ENCODE measurements around the gene TBX20. TPM values are rescaled to one million over a fixed set of nuclear protein-coding genes. Genes with fewer than 3 reads are reported as not detected.
A peak's percentile ranks its signal among the peaks of the same experiment; 100 is the strongest.

The TBX20 gene
- total RNA-seq, 2 experiments from 2014 or later: 0.14 TPM; not detected in 1

- Mint-ChIP-seq H3K4me3 (no peak overlapping the region), H3K9me3 (ENCODE audit: low read depth) (no peaks in the 10 kb centered on the region), H3K36me3 (peaks cover 8% of the 10 kb centered on the region), H3K4me1 (peaks cover 1% of the 10 kb centered on the region), H3K27me3 (peaks cover 92% of the 10 kb centered on the region), H3K27ac (no peak overlapping the region)
- ATAC-seq: no peak
- CTCF ChIA-PET: no interaction called here
- no peak for DNase-seq
These were observed 5.6 kb upstream of the TBX20 start for GRCh38 chr7:35259523-35259908.

GRCh38 chr7:35258868-35259522, 5.1 kb upstream of the TBX20 start:
- no peak for DNase-seq
- Mint-ChIP-seq H3K36me3 (peaks cover 8% of the 10 kb centered on the region), H3K9me3 (ENCODE audit: low read depth) (no peaks in the 10 kb centered on the region), H3K4me3 (no peak overlapping the region), H3K27ac (peak overlapping the region; percentile 54), H3K4me1 (peaks cover 3% of the 10 kb centered on the region), H3K27me3 (peaks cover 96% of the 10 kb centered on the region)
- CTCF ChIA-PET: no interaction called here
- ATAC-seq: no peak

- no peak for DNase-seq
- H3K27me3 Mint-ChIP-seq: peaks cover 94% of the 10 kb centered on the region
- H3K9me3 Mint-ChIP-seq (ENCODE audit: low read depth): no peaks in the 10 kb centered on the region
- no peak overlapping the region for H3K4me3 Mint-ChIP-seq
- peaks cover 8% of the 10 kb centered on the region for H3K36me3 Mint-ChIP-seq
- CTCF ChIA-PET: no interaction called here
- no peak for ATAC-seq
- peak overlapping the region; percentile 54 for H3K27ac Mint-ChIP-seq
- H3K4me1 Mint-ChIP-seq: peaks cover 3% of the 10 kb centered on the region
These were observed 4.4 kb upstream of the TBX20 start for GRCh38 chr7:35258125-35258867.

GRCh38 chr7:35257251-35258124, 3.6 kb upstream of the TBX20 start:
- H3K4me3 Mint-ChIP-seq: no peak overlapping the region
- peaks cover 5% of the 10 kb centered on the region for H3K4me1 Mint-ChIP-seq
- peak overlapping the region; percentile 40 for H3K27ac Mint-ChIP-seq
- no peaks in the 10 kb centered on the region for H3K9me3 Mint-ChIP-seq (ENCODE audit: low read depth)
- peaks cover 94% of the 10 kb centered on the region for H3K27me3 Mint-ChIP-seq
- ATAC-seq (no peak), DNase-seq (no peak)
- CTCF ChIA-PET: no interaction called here
- H3K36me3 Mint-ChIP-seq: peaks cover 8% of the 10 kb centered on the region

GRCh38 chr7:35256256-35257175, 2.6 kb upstream of the TBX20 start:
- peaks cover 94% of the 10 kb centered on the region for H3K27me3 Mint-ChIP-seq
- H3K27ac Mint-ChIP-seq: no peak overlapping the region

GRCh38 chr7:35255443-35256255, 1.7 kb upstream of the TBX20 start:
- CTCF ChIA-PET: no interaction called here
- Mint-ChIP-seq H3K9me3 (ENCODE audit: low read depth) (no peaks in the 10 kb centered on the region), H3K4me1 (peaks cover 5% of the 10 kb centered on the region), H3K36me3 (peaks cover 8% of the 10 kb centered on the region), H3K27me3 (peaks cover 94% of the 10 kb centered on the region), H3K4me3 (no peak overlapping the region), H3K27ac (no peak overlapping the region)
- ATAC-seq (no peak), DNase-seq (no peak)

More at GRCh38 chr7:35256256-35257175, 2.6 kb upstream of the TBX20 start:
- H3K4me1 Mint-ChIP-seq: peaks cover 5% of the 10 kb centered on the region
- peaks cover 8% of the 10 kb centered on the region for H3K36me3 Mint-ChIP-seq
- H3K9me3 Mint-ChIP-seq (ENCODE audit: low read depth): no peaks in the 10 kb centered on the region
- CTCF ChIA-PET: no interaction called here
- DNase-seq (no peak), ATAC-seq (no peak)
- H3K4me3 Mint-ChIP-seq: no peak overlapping the region

- CTCF ChIA-PET: no interaction called here
- ATAC-seq: no peak
- peaks cover 5% of the 10 kb centered on the region for H3K4me1 Mint-ChIP-seq
These were observed 869 bp upstream of the TBX20 start for GRCh38 chr7:35254496-35255442.

GRCh38 chr7:35253460-35253709, 515 bp downstream of the TBX20 start:
- H3K27ac Mint-ChIP-seq: no peak overlapping the region
- no peak for ATAC-seq
- peaks cover 4% of the 10 kb centered on the region for H3K36me3 Mint-ChIP-seq
- DNase-seq: no peak
- H3K9me3 Mint-ChIP-seq (ENCODE audit: low read depth): no peaks in the 10 kb centered on the region
- peaks cover 94% of the 10 kb centered on the region for H3K27me3 Mint-ChIP-seq
- H3K4me3 Mint-ChIP-seq: peak overlapping the region; percentile 52
- peaks cover 5% of the 10 kb centered on the region for H3K4me1 Mint-ChIP-seq
- CTCF ChIA-PET: no interaction called here

More at GRCh38 chr7:35254496-35255442, 869 bp upstream of the TBX20 start:
- peak overlapping the region; percentile 28 for H3K4me3 Mint-ChIP-seq
- peaks cover 94% of the 10 kb centered on the region for H3K27me3 Mint-ChIP-seq
- peaks cover 8% of the 10 kb centered on the region for H3K36me3 Mint-ChIP-seq
- H3K27ac Mint-ChIP-seq: no peak overlapping the region
- no peaks in the 10 kb centered on the region for H3K9me3 Mint-ChIP-seq (ENCODE audit: low read depth)
- no peak for DNase-seq

- ATAC-seq (no peak), DNase-seq (no peak)
- Mint-ChIP-seq H3K27ac (peak overlapping the region; percentile 29), H3K4me3 (peak overlapping the region; percentile 52), H3K36me3 (peaks cover 4% of the 10 kb centered on the region), H3K9me3 (ENCODE audit: low read depth) (no peaks in the 10 kb centered on the region), H3K4me1 (peaks cover 5% of the 10 kb centered on the region), H3K27me3 (peaks cover 92% of the 10 kb centered on the region)
- CTCF ChIA-PET: no interaction called here
These were observed 1.1 kb downstream of the TBX20 start for GRCh38 chr7:35252612-35253459.

GRCh38 chr7:35251606-35252310, 2.1 kb downstream of the TBX20 start:
- Mint-ChIP-seq H3K36me3 (peaks cover 4% of the 10 kb centered on the region), H3K27me3 (peaks cover 89% of the 10 kb centered on the region), H3K4me1 (peaks cover 5% of the 10 kb centered on the region), H3K27ac (no peak overlapping the region), H3K9me3 (ENCODE audit: low read depth) (no peaks in the 10 kb centered on the region), H3K4me3 (no peak overlapping the region)
- CTCF ChIA-PET: no interaction called here
- ATAC-seq (no peak), DNase-seq (no peak)

GRCh38 chr7:35250941-35251340, 3.0 kb downstream of the TBX20 start:
- ATAC-seq: no peak
- H3K4me3 Mint-ChIP-seq: no peak overlapping the region
- H3K27ac Mint-ChIP-seq: no peak overlapping the region
- no peaks in the 10 kb centered on the region for H3K9me3 Mint-ChIP-seq (ENCODE audit: low read depth)
- no peak for DNase-seq
- H3K4me1 Mint-ChIP-seq: peaks cover 5% of the 10 kb centered on the region
- H3K36me3 Mint-ChIP-seq: peaks cover 4% of the 10 kb centered on the region
- H3K27me3 Mint-ChIP-seq: peaks cover 82% of the 10 kb centered on the region
- CTCF ChIA-PET: no interaction called here
